Mesothelial cell of epicardium (in vitro differentiated cells): ENCODE results near the gene TIMM10. TPM values are rescaled to one million over a fixed set of nuclear protein-coding genes. Genes with fewer than 3 reads are reported as not detected.

Source experiments
- DNase-seq, 2 experiments: peaks; one replicate each; pipeline ENCODE4 v3.0.0; 2021; ENCODE audit warnings: low spot score in 2 of 2; ENCODE audit not compliant: unreplicated experiment in 2 of 2
- H3K27ac Mint-ChIP-seq: 2 replicates; pipeline ENCODE4 v1.8.0; 2021; ENCODE audit warnings: mixed read lengths
- H3K27me3 Mint-ChIP-seq: 2 replicates; pipeline ENCODE4 v1.8.0; 2021; ENCODE audit warnings: low read depth, mixed read lengths
- H3K36me3 Mint-ChIP-seq: 2 replicates; pipeline ENCODE4 v1.8.0; 2021; ENCODE audit warnings: mixed read lengths
- H3K4me1 Mint-ChIP-seq: 2 replicates; pipeline ENCODE4 v1.8.0; 2021; ENCODE audit warnings: mixed read lengths
- H3K4me3 Mint-ChIP-seq: 2 replicates; pipeline ENCODE4 v1.8.0; 2021; ENCODE audit warnings: mild to moderate bottlenecking, moderate library complexity, mixed read lengths
- H3K9me3 Mint-ChIP-seq: 2 replicates; pipeline ENCODE4 v1.8.0; 2021; ENCODE audit warnings: mixed read lengths
- total RNA-seq: library from RNA; stranded (reverse); gene quantifications from 3 replicates; pipeline ENCODE4 v1.2.1, GENCODE V29; 2021
- TF ChIP-seq, protein P1 (sequence below): fragments of 200-600 bp; sonication (generic); IDR thresholded peaks from one replicate; pipeline ENCODE4 v1.5.0; 2021; ENCODE audit warnings: antibody characterized with exemption; ENCODE audit not compliant: unreplicated experiment

TIMM10 gene
- total RNA-seq, 1 donor from 2014 or later = 44.0 TPM

DNA sequence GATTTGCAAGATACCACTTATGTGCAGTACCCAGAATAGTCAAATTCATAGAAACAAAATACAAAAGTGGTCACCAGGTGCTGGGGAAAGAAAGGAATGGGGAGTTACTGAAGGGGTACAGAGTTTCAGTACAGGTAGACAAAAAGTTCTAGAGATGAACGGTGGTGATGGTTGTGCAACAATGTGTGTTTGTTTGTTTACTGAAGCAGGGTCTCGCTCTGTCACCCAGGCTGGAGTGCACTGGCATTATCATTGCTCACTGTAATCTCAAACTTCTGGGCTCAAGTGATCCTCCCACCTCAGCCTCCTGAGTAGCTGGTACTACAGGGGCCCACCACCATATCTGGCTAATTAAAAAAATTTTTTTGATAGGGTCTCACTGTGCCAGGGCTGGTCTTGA, 24.8 kb upstream of the TIMM10 start:
- DNase-seq = no peak
- Mint-ChIP-seq H3K36me3 (peaks cover 23% of the 10 kb centered on the region), H3K9me3 (no peaks in the 10 kb centered on the region), H3K4me3 (no peak overlapping the region), H3K27ac (no peak overlapping the region), H3K4me1 (no peaks in the 10 kb centered on the region), H3K27me3 (no peaks in the 10 kb centered on the region)
- TF ChIP-seq, protein P1, sequence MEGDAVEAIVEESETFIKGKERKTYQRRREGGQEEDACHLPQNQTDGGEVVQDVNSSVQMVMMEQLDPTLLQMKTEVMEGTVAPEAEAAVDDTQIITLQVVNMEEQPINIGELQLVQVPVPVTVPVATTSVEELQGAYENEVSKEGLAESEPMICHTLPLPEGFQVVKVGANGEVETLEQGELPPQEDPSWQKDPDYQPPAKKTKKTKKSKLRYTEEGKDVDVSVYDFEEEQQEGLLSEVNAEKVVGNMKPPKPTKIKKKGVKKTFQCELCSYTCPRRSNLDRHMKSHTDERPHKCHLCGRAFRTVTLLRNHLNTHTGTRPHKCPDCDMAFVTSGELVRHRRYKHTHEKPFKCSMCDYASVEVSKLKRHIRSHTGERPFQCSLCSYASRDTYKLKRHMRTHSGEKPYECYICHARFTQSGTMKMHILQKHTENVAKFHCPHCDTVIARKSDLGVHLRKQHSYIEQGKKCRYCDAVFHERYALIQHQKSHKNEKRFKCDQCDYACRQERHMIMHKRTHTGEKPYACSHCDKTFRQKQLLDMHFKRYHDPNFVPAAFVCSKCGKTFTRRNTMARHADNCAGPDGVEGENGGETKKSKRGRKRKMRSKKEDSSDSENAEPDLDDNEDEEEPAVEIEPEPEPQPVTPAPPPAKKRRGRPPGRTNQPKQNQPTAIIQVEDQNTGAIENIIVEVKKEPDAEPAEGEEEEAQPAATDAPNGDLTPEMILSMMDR = no peak

DNA sequence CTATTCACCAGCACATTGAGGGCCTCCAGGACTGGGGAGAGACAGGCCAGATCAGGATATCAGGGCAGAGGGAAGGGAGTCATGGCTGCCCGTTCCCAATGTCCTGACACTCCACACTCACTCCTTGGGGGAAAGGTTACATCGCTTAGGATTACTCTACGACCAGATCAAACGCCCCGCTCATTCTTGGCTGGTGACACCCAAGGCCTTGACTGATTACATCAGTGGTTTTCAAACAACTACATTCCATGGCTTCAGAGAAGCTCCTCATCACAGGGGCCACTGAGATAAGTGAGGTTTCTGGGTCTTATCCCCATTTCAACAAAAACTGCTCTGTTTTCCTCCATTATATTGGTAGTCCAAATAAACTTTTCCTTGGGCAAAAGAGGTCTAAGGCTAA, 21.9 kb upstream of the TIMM10 start:
- Mint-ChIP-seq H3K4me3 (no peak overlapping the region), H3K27me3 (no peaks in the 10 kb centered on the region), H3K27ac (no peak overlapping the region), H3K9me3 (no peaks in the 10 kb centered on the region), H3K4me1 (no peaks in the 10 kb centered on the region), H3K36me3 (peaks cover 23% of the 10 kb centered on the region)
- no peak for DNase-seq
- TF ChIP-seq, protein P1 = no peak

DNA sequence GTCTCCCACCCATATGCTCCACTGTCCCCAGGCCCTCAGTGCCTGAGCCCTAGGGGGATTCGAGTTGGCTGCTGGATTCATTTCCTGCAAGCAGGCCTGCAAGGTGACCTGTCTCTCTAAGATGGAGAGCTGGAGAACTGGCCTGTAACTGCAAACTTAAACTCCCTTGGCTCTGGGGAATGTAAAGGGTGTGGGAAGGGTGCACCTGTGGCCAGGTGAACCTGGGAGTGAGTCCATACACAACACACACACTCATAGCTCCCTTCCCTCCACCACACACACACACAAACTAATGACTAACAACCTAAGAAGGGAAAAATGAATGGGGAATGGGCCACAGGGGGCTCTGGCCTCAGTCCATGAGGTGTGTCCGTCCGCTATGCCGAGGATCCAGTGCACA, 21.4 kb upstream of the TIMM10 start:
- DNase-seq = no peak
- no peak overlapping the region for H3K27ac Mint-ChIP-seq
- no peaks in the 10 kb centered on the region for H3K9me3 Mint-ChIP-seq
- peaks cover 20% of the 10 kb centered on the region for H3K36me3 Mint-ChIP-seq
- H3K4me3 Mint-ChIP-seq = no peak overlapping the region
- H3K27me3 Mint-ChIP-seq = no peaks in the 10 kb centered on the region
- H3K4me1 Mint-ChIP-seq = no peaks in the 10 kb centered on the region
- TF ChIP-seq, protein P1 = no peak

DNA sequence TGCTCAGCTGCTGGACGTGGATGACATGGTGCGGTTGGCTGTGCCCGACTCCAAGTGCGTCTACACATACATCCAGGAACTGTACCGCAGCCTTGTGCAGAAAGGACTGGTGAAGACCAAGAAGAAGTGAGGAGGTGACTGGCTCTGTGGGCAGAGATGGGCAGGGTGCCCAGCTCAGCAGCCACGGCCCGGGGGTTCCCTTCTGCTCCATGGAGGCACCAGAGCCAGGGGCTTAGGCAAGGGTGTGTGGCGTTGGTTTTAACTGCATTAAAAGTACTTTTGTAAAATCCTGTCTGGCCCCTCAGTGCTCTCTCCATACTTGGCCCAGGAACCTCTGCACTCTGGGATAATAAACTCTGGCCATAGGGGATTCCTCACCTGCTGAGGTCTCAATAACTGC, 19.4 kb upstream of the TIMM10 start:
- Mint-ChIP-seq H3K27me3 (no peaks in the 10 kb centered on the region), H3K4me1 (no peaks in the 10 kb centered on the region), H3K27ac (no peak overlapping the region), H3K36me3 (peaks cover 13% of the 10 kb centered on the region), H3K4me3 (no peak overlapping the region), H3K9me3 (no peaks in the 10 kb centered on the region)
- no peak for DNase-seq
- TF ChIP-seq, protein P1 = no peak

DNA sequence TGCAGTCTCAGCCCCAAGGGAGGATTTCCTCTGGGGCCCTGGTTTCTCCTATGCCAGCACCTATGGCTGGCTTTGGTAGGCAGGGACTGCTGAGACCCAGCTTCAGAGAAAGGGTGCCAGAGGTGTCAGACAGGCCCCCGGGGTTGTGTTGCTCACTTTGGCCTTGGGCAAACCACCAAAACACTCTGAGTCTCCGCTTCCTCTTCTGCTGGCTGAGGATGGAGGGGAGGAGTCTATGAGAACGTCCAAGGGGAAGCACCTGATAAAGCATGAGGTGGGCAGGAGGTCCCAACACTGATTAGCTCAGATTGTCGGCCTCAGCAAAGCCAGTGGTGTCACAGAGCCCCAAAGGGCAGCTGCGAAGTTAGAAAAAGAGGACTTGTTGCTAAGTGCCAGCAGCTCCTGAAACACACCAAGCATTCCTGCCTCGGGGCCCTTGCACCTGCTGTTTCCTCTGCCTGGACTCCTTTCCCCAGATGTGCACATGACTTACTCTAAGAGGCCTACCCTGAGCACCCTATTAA, 17.4 kb upstream of the TIMM10 start:
- no peaks in the 10 kb centered on the region for H3K4me1 Mint-ChIP-seq

More for the DNA sequence above, 17.4 kb upstream of the TIMM10 start:
- DNase-seq = no peak
- no peak overlapping the region for H3K4me3 Mint-ChIP-seq
- H3K27ac Mint-ChIP-seq = no peak overlapping the region
- TF ChIP-seq, protein P1 = no peak
- no peaks in the 10 kb centered on the region for H3K9me3 Mint-ChIP-seq
- peaks cover 5% of the 10 kb centered on the region for H3K36me3 Mint-ChIP-seq
- no peaks in the 10 kb centered on the region for H3K27me3 Mint-ChIP-seq
